Measurements from ENCODE around the gene CHST8.
"Not testable (repeated sequence)": the region's sequence is repeated elsewhere in the genome, so short reads cannot be mapped to it uniquely, and the experiment has no call there.

The CHST8 gene

GRCh38 chr19:33818411-33818810, 196.7 kb downstream of the CHST8 start:
- no peak for DNase-seq

GRCh38 chr19:33819078-33819477, 197.3 kb downstream of the CHST8 start:
- DNase-seq = not testable (repeated sequence)

GRCh38 chr19:33819506-33819879, 197.7 kb downstream of the CHST8 start:
- no peak for DNase-seq

- peak; percentile 74 for DNase-seq
These were observed 198.4 kb downstream of the CHST8 start for GRCh38 chr19:33819880-33820781.

- no peak for DNase-seq
These were observed 200.1 kb downstream of the CHST8 start for GRCh38 chr19:33821871-33822270.

Data from fibroblast of upper back skin (primary cell).